Measurements from ENCODE around the gene RHBDD1. TPM values are rescaled to one million over a fixed set of nuclear protein-coding genes. Genes with fewer than 3 reads are reported as not detected.

The RHBDD1 gene
- total and polyA plus RNA-seq, 8 donors: 1.8 to 31.6 (median 6.0) TPM

- Histone ChIP-seq H3K27ac (no peak overlapping the region), H3K36me3 (no peaks in the 10 kb centered on the region), H3K4me3 (no peak overlapping the region), H3K9me3 (no peaks in the 10 kb centered on the region), H3K4me1 (peaks cover 0 to 7% (median 3%) of the 10 kb centered on the region in 4 donors), H3K27me3 (no peaks in the 10 kb centered on the region)
- TF ChIP-seq POLR2AphosphoS5 (IDR thresholded peaks at IDR 0.05): no peak
- 73 to 86% (median 81%) methylated on average over 2 of the region's 2 CpGs for whole genome bisulfite sequencing, 5 donors
- no peak for DNase-seq
- intact Hi-C loops (cut with DNase I; ENCODE audit: low total_unique reads): no loop called here
Observed at GRCh38 chr2:226847511-226847910, 11.7 kb downstream of the RHBDD1 start.

- H3K27ac ChIP-seq: no peak overlapping the region
- H3K27me3 ChIP-seq: no peaks in the 10 kb centered on the region
- H3K36me3 ChIP-seq: no peaks in the 10 kb centered on the region
- H3K9me3 ChIP-seq: no peaks in the 10 kb centered on the region
- no peak for DNase-seq
- H3K4me3 ChIP-seq: no peak overlapping the region
- WGBS, 5 donors: 85 to 98% (median 92%) methylated on average over 2 of the region's 2 CpGs
- intact Hi-C loops (cut with DNase I; ENCODE audit: low total_unique reads): no loop called here
- H3K4me1 ChIP-seq: peaks cover 0 to 7% (median 3%) of the 10 kb centered on the region in 4 donors
- TF ChIP-seq EP300 (IDR thresholded peaks at IDR 0.05) (no peak), POLR2A (IDR thresholded peaks at IDR 0.05) (no peak), CTCF (IDR thresholded peaks at IDR 0.05) (no peak), POLR2AphosphoS5 (IDR thresholded peaks at IDR 0.05) (no peak)
Observed at GRCh38 chr2:226849349-226849748, 13.5 kb downstream of the RHBDD1 start.

- H3K4me1 ChIP-seq: peaks cover 0 to 7% (median 3%) of the 10 kb centered on the region in 4 donors
- no peak overlapping the region for H3K27ac ChIP-seq
- H3K36me3 ChIP-seq: no peaks in the 10 kb centered on the region
- H3K9me3 ChIP-seq: no peaks in the 10 kb centered on the region
- intact Hi-C loops (cut with DNase I; ENCODE audit: low total_unique reads): no loop called here
- TF ChIP-seq POLR2A (IDR thresholded peaks at IDR 0.05): no peak
- TF ChIP-seq CTCF (IDR thresholded peaks at IDR 0.05): no peak
- TF ChIP-seq EP300 (IDR thresholded peaks at IDR 0.05): no peak
- TF ChIP-seq POLR2AphosphoS5 (IDR thresholded peaks at IDR 0.05): no peak
- 90 to 92% (median 91%) methylated on average over 5 of the region's 5 CpGs for WGBS, 5 donors
- no peak for DNase-seq
- H3K27me3 ChIP-seq: no peaks in the 10 kb centered on the region
- H3K4me3 ChIP-seq: no peak overlapping the region
Observed at GRCh38 chr2:226850024-226850423, 14.2 kb downstream of the RHBDD1 start.

GRCh38 chr2:226855787-226856186 is 19.9 kb downstream of the RHBDD1 start:
- intact Hi-C loops (cut with DNase I; ENCODE audit: low total_unique reads): no loop called here
- peaks cover 0 to 4% (median 0%) of the 10 kb centered on the region in 4 donors for H3K4me1 ChIP-seq
- no peak overlapping the region for H3K27ac ChIP-seq
- no peaks in the 10 kb centered on the region for H3K9me3 ChIP-seq
- no peak overlapping the region for H3K4me3 ChIP-seq
- no peak for DNase-seq
- H3K27me3 ChIP-seq: no peaks in the 10 kb centered on the region
- H3K36me3 ChIP-seq: no peaks in the 10 kb centered on the region
- TF ChIP-seq POLR2A (IDR thresholded peaks at IDR 0.05) (no peak), CTCF (IDR thresholded peaks at IDR 0.05) (no peak), EP300 (IDR thresholded peaks at IDR 0.05) (no peak), POLR2AphosphoS5 (IDR thresholded peaks at IDR 0.05) (no peak)
- 92 to 96% (median 95%) methylated on average over 2 of the region's 2 CpGs for WGBS, 5 donors

- Histone ChIP-seq H3K27me3 (no peaks in the 10 kb centered on the region), H3K9me3 (no peaks in the 10 kb centered on the region), H3K27ac (no peak overlapping the region), H3K4me1 (peaks cover 0 to 20% (median 0%) of the 10 kb centered on the region in 4 donors), H3K4me3 (no peak overlapping the region), H3K36me3 (peaks cover 2 to 8% (median 7%) of the 10 kb centered on the region in 4 donors)
- no peak for TF ChIP-seq POLR2A (IDR thresholded peaks at IDR 0.05)
- TF ChIP-seq CTCF (IDR thresholded peaks at IDR 0.05): no peak
- no peak for DNase-seq
- intact Hi-C loops (cut with DNase I; ENCODE audit: low total_unique reads): no loop called here
Observed at GRCh38 chr2:226860087-226860486, 24.2 kb downstream of the RHBDD1 start.

Measured in stomach (tissue), 9 donors.